GM23338 (cell line): ENCODE data around the gene ABR. TPM values are rescaled to one million over a fixed set of nuclear protein-coding genes. Genes with fewer than 3 reads are reported as not detected.

Experiments used
- ATAC-seq: fragments of 200-7000 bp; cut with Tn5 transposase; 3 replicates; pipeline ENCODE4 v1.9.1; 2020
- DNase-seq: peaks from one replicate; pipeline ENCODE4 v3.0.0-alpha.2; 2015; ENCODE audit warnings: low spot score
- H2AFZ ChIP-seq: fragments of 200-600 bp; sonication (generic); 2 replicates; pipeline ENCODE4 v1.8.0; 2016; ENCODE audit warnings: antibody characterized with exemption, mild to moderate bottlenecking, moderate library complexity
- H3F3A ChIP-seq: fragments of 200-600 bp; sonication (generic); replicated peaks from 2 replicates; pipeline ENCODE4 v1.8.0; 2017; ENCODE audit warnings: antibody characterized with exemption, mixed run types, low read depth
- H3K27ac ChIP-seq: fragments of 200-600 bp; sonication (generic); 2 replicates; pipeline ENCODE4 v1.6.1; 2016; ENCODE audit warnings: low read depth
- H3K27me3 ChIP-seq: fragments of 200-600 bp; sonication (generic); 2 replicates; pipeline ENCODE4 v1.8.0; 2016; ENCODE audit warnings: mild to moderate bottlenecking, mixed run types, moderate library complexity; ENCODE audit not compliant: insufficient read depth
- H3K36me3 ChIP-seq: fragments of 200-600 bp; sonication (generic); 2 replicates; pipeline ENCODE4 v1.8.0; 2016; ENCODE audit warnings: mild to moderate bottlenecking; ENCODE audit not compliant: insufficient read depth
- H3K4me1 ChIP-seq: fragments of 200-600 bp; sonication (generic); 2 replicates; pipeline ENCODE4 v1.8.0; 2016; ENCODE audit warnings: mild to moderate bottlenecking, moderate library complexity; ENCODE audit not compliant: insufficient read depth
- H3K4me2 ChIP-seq: fragments of 200-600 bp; sonication (generic); 2 replicates; pipeline ENCODE4 v1.7.1; 2017; ENCODE audit warnings: mixed run types
- H3K4me3 ChIP-seq: fragments of 200-600 bp; sonication (generic); 2 replicates; pipeline ENCODE4 v1.6.1; 2016; ENCODE audit warnings: mixed run types
- H3K79me2 ChIP-seq: fragments of 200-600 bp; sonication (generic); replicated peaks from 2 replicates; pipeline ENCODE4 v1.8.0; 2017; ENCODE audit warnings: mild to moderate bottlenecking; ENCODE audit not compliant: insufficient read depth
- H3K9me2 ChIP-seq: fragments of 200-600 bp; sonication (generic); 2 replicates; pipeline ENCODE4 v1.8.0; 2017; ENCODE audit not compliant: insufficient read depth
- H4K20me1 ChIP-seq: fragments of 200-600 bp; sonication (generic); replicated peaks from 2 replicates; pipeline ENCODE4 v1.8.0; 2017; ENCODE audit warnings: mild to moderate bottlenecking; ENCODE audit not compliant: insufficient read depth
- H3K27ac Mint-ChIP-seq: 2 replicates; pipeline ENCODE4 v1.8.0; 2020; ENCODE audit warnings: inconsistent platforms, mild to moderate bottlenecking, moderate library complexity, mixed read lengths
- H3K27me3 Mint-ChIP-seq: 3 replicates; pipeline ENCODE4 v1.8.0; 2022; ENCODE audit warnings: low read depth, mild to moderate bottlenecking, moderate library complexity, mixed read lengths, inconsistent platforms; ENCODE audit not compliant: insufficient read depth, poor library complexity
- H3K36me3 Mint-ChIP-seq: 3 replicates; pipeline ENCODE4 v1.8.0; 2021; ENCODE audit warnings: low read depth, mild to moderate bottlenecking, inconsistent platforms, moderate library complexity, mixed read lengths
- H3K4me1 Mint-ChIP-seq: 3 replicates; pipeline ENCODE4 v1.8.0; 2020; ENCODE audit warnings: mild to moderate bottlenecking, inconsistent platforms, mixed read lengths
- H3K4me3 Mint-ChIP-seq: 3 replicates; pipeline ENCODE4 v1.8.0; 2021; ENCODE audit warnings: moderate library complexity, mild to moderate bottlenecking, inconsistent platforms, mixed read lengths
- H3K9me3 Mint-ChIP-seq: 3 replicates; pipeline ENCODE4 v1.8.0; 2020; ENCODE audit warnings: moderate library complexity, mild to moderate bottlenecking, inconsistent platforms, mixed read lengths
- CREB1 ChIP-seq: fragments of 250-450 bp; sonication (Bioruptor Pico); IDR thresholded peaks from 2 replicates; pipeline ENCODE4 v1.5.0; 2020; ENCODE audit warnings: low read depth, mild to moderate bottlenecking, moderate library complexity
- EZH2phosphoT487 ChIP-seq: fragments of 200-600 bp; sonication (generic); IDR thresholded peaks from one replicate; pipeline ENCODE4 v1.8.1; 2018; ENCODE audit warnings: antibody characterized with exemption; ENCODE audit not compliant: unreplicated experiment
- JUNB ChIP-seq: IDR thresholded peaks from one replicate; pipeline ENCODE4 v1.6.1; 2016; ENCODE audit warnings: antibody characterized with exemption; ENCODE audit not compliant: unreplicated experiment
- NANOG ChIP-seq: IDR thresholded peaks from 2 replicates; pipeline ENCODE4 v1.6.1; 2016; ENCODE audit warnings: antibody characterized with exemption, borderline replicate concordance
- POLR2AphosphoS5 ChIP-seq: IDR thresholded peaks from 2 replicates; pipeline ENCODE4 v1.6.1; 2016; ENCODE audit warnings: antibody characterized with exemption, low read depth
- ZNF114 ChIP-seq: fragments of 250-450 bp; sonication (Bioruptor Pico); IDR thresholded peaks from 2 replicates; pipeline ENCODE4 v1.5.0; 2020; ENCODE audit warnings: mild to moderate bottlenecking, moderate library complexity
- ZNF331 ChIP-seq: fragments of 250-450 bp; sonication (Bioruptor Pico); IDR thresholded peaks from 2 replicates; pipeline ENCODE4 v1.5.0; 2020; ENCODE audit warnings: low read depth, mild to moderate bottlenecking, moderate library complexity
- polyA plus RNA-seq: library from polyadenylated mRNA; unstranded; fragments of >200 nt; fragmentation: Nextera tagmentation; extraction: Ambion mirVana; gene quantifications from 2 replicates; pipeline ENCODE4 v1.2.1, GENCODE V29; 2016
- total RNA-seq: library from RNA; depleted of rRNA; stranded (reverse); fragments of >200 nt; shearing (Covaris generic); gene quantifications from 2 replicates; pipeline ENCODE4 v1.2.3, GENCODE V29; 2014
- TF ChIP-seq, protein P1 (sequence below): fragments of 250-450 bp; sonication (Bioruptor Pico); IDR thresholded peaks from 2 replicates; pipeline ENCODE4 v1.5.0; 2020; ENCODE audit warnings: mild to moderate bottlenecking, moderate library complexity
- TF ChIP-seq, protein P2 (sequence below): IDR thresholded peaks from one replicate; pipeline ENCODE4 v1.6.1; 2018; ENCODE audit warnings: antibody characterized with exemption; ENCODE audit not compliant: unreplicated experiment
- TF ChIP-seq, protein P3 (sequence below): IDR thresholded peaks from 2 replicates; pipeline ENCODE4 v1.6.1; 2016; ENCODE audit warnings: antibody characterized with exemption

The ABR gene
- total and polyA plus RNA-seq, 2 experiments from 2014 or later: 15.0 to 27.7 TPM

DNA sequence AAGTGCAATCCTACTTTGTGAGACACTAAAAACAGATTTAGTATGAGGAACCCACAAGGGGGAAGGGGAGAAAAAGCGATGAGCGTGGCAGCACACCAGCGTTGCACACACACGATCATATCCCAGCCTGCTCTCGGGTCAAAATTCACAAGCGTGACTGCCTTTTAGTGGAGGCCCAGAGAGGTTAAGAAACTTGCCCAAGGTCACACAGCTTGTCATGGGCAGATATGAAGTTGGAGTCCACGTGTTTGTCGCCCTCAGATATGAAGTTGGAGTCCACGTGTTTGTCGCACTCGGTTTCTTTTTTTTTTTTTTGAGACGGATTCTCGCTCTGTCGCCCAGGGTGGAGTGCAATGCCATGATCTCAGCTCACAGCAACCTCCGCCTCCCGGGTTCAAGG, 124.5 kb downstream of the ABR start (continued):
- TF ChIP-seq, protein P1, sequence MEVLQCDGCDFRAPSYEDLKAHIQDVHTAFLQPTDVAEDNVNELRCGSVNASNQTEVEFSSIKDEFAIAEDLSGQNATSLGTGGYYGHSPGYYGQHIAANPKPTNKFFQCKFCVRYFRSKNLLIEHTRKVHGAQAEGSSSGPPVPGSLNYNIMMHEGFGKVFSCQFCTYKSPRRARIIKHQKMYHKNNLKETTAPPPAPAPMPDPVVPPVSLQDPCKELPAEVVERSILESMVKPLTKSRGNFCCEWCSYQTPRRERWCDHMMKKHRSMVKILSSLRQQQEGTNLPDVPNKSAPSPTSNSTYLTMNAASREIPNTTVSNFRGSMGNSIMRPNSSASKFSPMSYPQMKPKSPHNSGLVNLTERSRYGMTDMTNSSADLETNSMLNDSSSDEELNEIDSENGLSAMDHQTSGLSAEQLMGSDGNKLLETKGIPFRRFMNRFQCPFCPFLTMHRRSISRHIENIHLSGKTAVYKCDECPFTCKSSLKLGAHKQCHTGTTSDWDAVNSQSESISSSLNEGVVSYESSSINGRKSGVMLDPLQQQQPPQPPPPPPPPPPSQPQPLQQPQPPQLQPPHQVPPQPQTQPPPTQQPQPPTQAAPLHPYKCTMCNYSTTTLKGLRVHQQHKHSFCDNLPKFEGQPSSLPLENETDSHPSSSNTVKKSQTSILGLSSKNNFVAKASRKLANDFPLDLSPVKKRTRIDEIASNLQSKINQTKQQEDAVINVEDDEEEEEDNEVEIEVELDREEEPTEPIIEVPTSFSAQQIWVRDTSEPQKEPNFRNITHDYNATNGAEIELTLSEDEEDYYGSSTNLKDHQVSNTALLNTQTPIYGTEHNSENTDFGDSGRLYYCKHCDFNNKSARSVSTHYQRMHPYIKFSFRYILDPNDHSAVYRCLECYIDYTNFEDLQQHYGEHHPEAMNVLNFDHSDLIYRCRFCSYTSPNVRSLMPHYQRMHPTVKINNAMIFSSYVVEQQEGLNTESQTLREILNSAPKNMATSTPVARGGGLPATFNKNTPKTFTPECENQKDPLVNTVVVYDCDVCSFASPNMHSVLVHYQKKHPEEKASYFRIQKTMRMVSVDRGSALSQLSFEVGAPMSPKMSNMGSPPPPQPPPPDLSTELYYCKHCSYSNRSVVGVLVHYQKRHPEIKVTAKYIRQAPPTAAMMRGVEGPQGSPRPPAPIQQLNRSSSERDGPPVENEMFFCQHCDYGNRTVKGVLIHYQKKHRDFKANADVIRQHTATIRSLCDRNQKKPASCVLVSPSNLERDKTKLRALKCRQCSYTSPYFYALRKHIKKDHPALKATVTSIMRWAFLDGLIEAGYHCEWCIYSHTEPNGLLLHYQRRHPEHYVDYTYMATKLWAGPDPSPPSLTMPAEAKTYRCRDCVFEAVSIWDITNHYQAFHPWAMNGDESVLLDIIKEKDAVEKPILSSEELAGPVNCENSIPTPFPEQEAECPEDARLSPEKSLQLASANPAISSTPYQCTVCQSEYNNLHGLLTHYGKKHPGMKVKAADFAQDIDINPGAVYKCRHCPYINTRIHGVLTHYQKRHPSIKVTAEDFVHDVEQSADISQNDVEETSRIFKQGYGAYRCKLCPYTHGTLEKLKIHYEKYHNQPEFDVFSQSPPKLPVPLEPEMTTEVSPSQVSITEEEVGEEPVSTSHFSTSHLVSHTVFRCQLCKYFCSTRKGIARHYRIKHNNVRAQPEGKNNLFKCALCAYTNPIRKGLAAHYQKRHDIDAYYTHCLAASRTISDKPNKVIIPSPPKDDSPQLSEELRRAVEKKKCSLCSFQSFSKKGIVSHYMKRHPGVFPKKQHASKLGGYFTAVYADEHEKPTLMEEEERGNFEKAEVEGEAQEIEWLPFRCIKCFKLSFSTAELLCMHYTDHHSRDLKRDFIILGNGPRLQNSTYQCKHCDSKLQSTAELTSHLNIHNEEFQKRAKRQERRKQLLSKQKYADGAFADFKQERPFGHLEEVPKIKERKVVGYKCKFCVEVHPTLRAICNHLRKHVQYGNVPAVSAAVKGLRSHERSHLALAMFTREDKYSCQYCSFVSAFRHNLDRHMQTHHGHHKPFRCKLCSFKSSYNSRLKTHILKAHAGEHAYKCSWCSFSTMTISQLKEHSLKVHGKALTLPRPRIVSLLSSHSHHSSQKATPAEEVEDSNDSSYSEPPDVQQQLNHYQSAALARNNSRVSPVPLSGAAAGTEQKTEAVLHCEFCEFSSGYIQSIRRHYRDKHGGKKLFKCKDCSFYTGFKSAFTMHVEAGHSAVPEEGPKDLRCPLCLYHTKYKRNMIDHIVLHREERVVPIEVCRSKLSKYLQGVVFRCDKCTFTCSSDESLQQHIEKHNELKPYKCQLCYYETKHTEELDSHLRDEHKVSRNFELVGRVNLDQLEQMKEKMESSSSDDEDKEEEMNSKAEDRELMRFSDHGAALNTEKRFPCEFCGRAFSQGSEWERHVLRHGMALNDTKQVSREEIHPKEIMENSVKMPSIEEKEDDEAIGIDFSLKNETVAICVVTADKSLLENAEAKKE (CRISPR knock-in tag): no peak
- TF ChIP-seq, protein P2, sequence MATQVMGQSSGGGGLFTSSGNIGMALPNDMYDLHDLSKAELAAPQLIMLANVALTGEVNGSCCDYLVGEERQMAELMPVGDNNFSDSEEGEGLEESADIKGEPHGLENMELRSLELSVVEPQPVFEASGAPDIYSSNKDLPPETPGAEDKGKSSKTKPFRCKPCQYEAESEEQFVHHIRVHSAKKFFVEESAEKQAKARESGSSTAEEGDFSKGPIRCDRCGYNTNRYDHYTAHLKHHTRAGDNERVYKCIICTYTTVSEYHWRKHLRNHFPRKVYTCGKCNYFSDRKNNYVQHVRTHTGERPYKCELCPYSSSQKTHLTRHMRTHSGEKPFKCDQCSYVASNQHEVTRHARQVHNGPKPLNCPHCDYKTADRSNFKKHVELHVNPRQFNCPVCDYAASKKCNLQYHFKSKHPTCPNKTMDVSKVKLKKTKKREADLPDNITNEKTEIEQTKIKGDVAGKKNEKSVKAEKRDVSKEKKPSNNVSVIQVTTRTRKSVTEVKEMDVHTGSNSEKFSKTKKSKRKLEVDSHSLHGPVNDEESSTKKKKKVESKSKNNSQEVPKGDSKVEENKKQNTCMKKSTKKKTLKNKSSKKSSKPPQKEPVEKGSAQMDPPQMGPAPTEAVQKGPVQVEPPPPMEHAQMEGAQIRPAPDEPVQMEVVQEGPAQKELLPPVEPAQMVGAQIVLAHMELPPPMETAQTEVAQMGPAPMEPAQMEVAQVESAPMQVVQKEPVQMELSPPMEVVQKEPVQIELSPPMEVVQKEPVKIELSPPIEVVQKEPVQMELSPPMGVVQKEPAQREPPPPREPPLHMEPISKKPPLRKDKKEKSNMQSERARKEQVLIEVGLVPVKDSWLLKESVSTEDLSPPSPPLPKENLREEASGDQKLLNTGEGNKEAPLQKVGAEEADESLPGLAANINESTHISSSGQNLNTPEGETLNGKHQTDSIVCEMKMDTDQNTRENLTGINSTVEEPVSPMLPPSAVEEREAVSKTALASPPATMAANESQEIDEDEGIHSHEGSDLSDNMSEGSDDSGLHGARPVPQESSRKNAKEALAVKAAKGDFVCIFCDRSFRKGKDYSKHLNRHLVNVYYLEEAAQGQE: no peak

DNA sequence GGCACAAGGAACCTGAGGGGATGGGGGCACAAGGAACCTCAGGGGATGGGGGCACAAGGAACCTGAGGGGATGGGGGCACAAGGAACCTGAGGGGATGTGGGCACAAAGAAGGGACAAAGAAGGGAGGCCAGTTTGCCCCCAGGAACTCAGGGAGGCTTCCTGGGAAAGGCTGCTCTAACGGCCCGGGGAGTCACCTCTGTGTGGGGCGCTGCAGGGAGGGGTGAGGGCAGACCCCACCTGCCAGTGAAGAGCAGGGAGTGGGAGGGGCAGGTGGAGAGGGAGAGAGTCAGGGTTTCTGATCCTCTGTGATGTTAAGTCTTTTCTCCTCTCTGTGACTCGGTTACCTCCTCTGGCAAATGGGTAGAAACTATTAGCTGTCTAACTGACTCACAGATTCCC, 125.1 kb downstream of the ABR start:
- no peak overlapping the region for H3K4me3 Mint-ChIP-seq
- TF ChIP-seq ZNF331 (no peak), POLR2AphosphoS5 (no peak), ZNF114 (CRISPR knock-in tag) (no peak), JUNB (no peak), NANOG (no peak), CREB1 (CRISPR knock-in tag) (no peak), EZH2phosphoT487 (no peak)
- TF ChIP-seq, protein P3, sequence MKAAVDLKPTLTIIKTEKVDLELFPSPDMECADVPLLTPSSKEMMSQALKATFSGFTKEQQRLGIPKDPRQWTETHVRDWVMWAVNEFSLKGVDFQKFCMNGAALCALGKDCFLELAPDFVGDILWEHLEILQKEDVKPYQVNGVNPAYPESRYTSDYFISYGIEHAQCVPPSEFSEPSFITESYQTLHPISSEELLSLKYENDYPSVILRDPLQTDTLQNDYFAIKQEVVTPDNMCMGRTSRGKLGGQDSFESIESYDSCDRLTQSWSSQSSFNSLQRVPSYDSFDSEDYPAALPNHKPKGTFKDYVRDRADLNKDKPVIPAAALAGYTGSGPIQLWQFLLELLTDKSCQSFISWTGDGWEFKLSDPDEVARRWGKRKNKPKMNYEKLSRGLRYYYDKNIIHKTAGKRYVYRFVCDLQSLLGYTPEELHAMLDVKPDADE: no peak

More for the DNA sequence above, 125.1 kb downstream of the ABR start:
- ATAC-seq (no peak), DNase-seq (no peak)
- Mint-ChIP-seq H3K4me1 (no peaks in the 10 kb centered on the region), H3K27me3 (peaks cover 8% of the 10 kb centered on the region), H3K9me3 (no peaks in the 10 kb centered on the region), H3K36me3 (peaks cover 23% of the 10 kb centered on the region), H3K27ac (no peak overlapping the region)
- H3K9me2 ChIP-seq: no peaks in the 10 kb centered on the region
- H3K36me3 ChIP-seq: no peaks in the 10 kb centered on the region
- no peaks in the 10 kb centered on the region for H4K20me1 ChIP-seq
- no peak overlapping the region for H3K27ac ChIP-seq
- no peak overlapping the region for H3K4me2 ChIP-seq
- no peaks in the 10 kb centered on the region for H3K27me3 ChIP-seq
- no peak overlapping the region for H2AFZ ChIP-seq
- H3K4me1 ChIP-seq: no peaks in the 10 kb centered on the region
- no peaks in the 10 kb centered on the region for H3F3A ChIP-seq
- H3K79me2 ChIP-seq: no peaks in the 10 kb centered on the region
- no peak overlapping the region for H3K4me3 ChIP-seq
